Fibroblast of the aortic adventitia (primary cell): ENCODE results near the gene CRIP1. TPM values are rescaled to one million over a fixed set of nuclear protein-coding genes. Genes with fewer than 3 reads are reported as not detected.
A peak's percentile ranks its signal among the peaks of the same experiment; 100 is the strongest.

Experiments used
- DNase-seq: peaks from one replicate; pipeline ENCODE4 v3.0.0-alpha.2; 2010; ENCODE audit warnings: low read depth
- H3K4me3 ChIP-seq: 2 replicates; pipeline ENCODE4 v1.5.1; 2011; ENCODE audit warnings: low read depth, mild to moderate bottlenecking, control low read depth, low read length, moderate library complexity
- total RNA-seq: library from RNA; depleted of rRNA; stranded (reverse); fragments of >200 nt; gene quantifications from 2 replicates; pipeline ENCODE4 v1.2.3, GENCODE V29; 2012; ENCODE audit warnings: low replicate concordance
- TF ChIP-seq, protein P1 (sequence below): IDR thresholded peaks from 2 replicates; pipeline ENCODE4 v1.5.1; 2011; ENCODE audit warnings: mild to moderate bottlenecking, low read length, control low read depth, inconsistent platforms; ENCODE audit not compliant: insufficient read depth

CRIP1 gene
- total RNA-seq, 1 donor, result 9.4 TPM

DNA sequence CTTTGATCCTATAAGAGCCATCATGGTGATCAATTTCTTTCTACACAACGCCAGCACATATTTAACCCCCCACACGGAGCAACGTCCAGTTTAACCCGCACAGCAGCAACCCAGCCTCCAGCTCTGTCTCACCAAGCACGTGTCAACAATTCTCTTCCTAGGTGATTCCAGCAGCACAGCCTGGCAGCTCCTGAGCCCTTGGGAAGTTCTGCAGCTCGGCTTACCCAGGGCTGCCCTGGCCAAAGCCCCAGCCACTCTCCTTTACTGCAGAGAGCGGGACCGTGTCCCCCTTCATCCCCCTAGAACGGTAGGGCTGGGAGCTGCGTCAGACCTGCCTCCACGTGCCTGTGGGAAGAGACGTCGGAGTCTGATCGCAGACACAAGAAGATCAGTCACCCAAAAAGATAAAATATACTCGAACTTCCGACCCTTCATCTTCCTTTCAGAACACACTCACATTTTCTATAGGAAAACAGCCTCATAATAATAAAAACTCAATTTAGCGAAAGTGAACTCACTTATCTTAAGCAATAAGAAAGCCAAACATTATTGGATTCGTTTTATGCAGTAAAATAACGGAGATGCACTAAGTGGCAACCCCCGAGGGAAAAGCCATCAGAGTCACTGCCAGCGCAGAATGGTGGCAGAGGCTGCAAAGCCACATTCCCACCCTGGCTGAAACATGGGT is 47.3 kb downstream of the CRIP1 start:
- TF ChIP-seq, protein P1, sequence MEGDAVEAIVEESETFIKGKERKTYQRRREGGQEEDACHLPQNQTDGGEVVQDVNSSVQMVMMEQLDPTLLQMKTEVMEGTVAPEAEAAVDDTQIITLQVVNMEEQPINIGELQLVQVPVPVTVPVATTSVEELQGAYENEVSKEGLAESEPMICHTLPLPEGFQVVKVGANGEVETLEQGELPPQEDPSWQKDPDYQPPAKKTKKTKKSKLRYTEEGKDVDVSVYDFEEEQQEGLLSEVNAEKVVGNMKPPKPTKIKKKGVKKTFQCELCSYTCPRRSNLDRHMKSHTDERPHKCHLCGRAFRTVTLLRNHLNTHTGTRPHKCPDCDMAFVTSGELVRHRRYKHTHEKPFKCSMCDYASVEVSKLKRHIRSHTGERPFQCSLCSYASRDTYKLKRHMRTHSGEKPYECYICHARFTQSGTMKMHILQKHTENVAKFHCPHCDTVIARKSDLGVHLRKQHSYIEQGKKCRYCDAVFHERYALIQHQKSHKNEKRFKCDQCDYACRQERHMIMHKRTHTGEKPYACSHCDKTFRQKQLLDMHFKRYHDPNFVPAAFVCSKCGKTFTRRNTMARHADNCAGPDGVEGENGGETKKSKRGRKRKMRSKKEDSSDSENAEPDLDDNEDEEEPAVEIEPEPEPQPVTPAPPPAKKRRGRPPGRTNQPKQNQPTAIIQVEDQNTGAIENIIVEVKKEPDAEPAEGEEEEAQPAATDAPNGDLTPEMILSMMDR, result no peak
- no peak overlapping the region for H3K4me3 ChIP-seq
- DNase-seq, result no peak

DNA sequence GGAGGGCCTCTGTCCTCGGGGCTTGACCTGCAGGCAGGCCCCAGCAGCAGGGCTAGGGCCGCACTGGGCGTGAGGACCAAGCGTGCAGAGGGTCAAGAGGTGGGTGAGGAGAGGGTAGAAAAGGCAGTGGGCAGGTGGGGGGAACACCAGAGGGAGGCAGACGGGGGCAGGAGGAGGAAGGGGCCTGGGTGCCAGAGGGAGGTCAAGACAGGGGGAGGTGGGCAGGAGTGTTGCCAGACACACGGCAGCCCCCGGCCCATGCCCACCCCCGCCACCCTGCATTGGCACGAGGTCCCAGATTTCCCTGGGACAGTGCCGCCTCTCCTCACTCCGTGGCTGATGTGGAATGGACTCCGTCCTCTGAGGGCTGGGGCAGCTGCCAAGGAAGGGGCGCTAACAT is 47.9 kb downstream of the CRIP1 start:
- DNase-seq, result no peak
- no peak overlapping the region for H3K4me3 ChIP-seq
- TF ChIP-seq, protein P1, result no peak

DNA sequence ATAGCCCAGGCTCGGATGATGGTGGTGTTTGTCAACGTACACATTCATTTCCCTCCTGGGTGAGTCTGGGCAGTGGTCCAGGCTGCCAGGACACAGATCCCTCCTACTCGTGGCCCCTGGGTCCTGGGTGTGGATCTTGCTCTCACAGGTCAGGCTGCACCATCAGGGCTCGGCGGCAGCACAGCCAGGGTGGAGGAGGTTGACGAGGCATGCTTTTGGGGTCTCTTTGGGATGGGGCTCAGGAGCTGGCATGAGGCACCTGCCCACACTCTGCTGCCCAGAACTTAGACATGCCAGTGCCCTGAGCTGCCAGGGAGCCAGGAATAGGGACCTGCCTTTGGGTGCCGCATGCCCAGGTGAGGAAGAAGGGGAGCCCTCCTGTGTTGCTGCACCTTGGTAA is 49.4 kb downstream of the CRIP1 start:
- TF ChIP-seq, protein P1, result no peak
- no peak overlapping the region for H3K4me3 ChIP-seq
- DNase-seq, result no peak

DNA sequence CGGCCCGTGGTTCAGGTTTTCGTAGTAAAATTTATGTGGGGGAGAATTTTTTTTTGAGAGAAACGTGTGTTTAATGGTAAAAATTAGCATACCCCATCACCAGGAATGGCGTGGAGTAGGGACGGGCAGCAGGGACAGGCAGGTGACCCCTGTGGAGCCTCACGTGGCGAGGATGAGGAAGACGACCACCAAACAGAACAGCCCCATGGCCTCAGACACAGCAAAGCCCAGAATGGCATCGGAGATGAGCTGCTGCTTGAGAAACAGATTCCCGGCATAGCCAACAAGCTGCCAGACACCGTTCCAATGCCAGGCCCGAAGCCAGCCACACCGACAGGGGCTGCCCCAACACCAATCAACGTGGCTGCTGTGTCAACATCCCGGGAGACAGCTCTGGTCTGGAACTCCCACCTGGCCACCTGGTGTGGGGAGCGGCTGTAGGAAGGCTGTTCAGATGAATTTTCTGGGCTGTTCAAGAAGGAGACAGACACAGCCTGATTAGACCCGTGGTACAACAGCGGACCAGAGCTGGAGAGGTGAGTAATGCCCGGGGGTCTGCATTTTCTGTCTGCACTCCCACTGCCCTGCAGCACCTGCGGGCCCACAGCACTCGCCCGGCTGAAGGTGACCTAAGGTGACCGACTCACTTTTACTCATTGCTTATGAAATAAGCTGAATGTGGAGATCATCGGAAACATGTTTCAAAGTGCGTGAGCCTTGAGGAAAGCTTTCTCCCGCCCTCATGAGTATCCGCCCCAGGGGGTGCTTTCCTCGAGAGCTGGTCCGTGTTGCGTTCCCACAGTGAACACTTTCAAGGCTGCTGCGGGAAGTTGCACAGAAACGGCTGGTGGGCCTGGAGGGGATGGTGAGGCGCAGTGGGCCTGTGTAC is 50.2 kb downstream of the CRIP1 start:
- no peak overlapping the region for H3K4me3 ChIP-seq
- TF ChIP-seq, protein P1, result no peak
- no peak for DNase-seq

DNA sequence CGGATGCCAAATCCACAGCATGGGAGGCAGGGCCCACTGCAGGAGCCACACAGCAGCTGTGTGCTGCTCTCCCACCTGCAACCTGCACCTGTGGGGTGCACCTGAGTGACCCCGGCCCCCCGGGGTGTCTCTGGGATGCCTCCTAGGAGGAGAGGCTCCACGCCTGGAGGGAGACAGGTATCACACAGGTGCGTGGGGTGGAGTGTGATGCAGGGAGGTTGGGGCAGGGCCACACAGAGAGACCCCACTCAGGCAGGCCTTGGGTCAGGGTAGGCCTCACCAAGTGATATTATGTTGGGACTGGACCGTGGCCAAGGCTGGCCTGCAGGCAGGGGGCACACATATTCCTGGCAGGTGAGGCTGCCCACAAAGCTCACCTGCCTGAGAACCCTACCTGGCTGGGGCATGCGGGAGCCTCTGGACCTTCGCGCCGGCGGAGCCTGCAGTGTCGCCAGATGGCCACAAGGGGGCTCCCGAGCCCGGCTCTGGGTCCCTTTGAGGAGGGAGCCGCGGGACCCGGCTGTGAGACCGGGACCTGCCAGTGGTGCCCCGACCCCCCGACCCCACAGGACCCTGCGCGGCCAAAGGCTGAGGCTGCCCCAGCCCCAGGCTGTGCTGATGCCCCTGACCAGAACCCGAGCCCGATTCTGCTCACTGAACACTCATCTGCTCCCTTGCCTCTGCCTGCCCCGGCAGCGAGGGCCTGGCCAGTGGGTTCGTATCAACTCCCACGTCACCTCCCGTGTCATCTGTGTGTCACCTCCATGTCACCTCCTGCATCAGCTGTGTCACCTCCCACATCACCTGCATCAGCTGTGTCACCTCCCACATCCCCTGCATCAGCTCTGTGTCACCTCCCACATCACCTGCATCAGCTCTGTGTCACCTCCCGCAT is 51.1 kb downstream of the CRIP1 start:
- no peak overlapping the region for H3K4me3 ChIP-seq
- TF ChIP-seq, protein P1, result peak; percentile 95
- no peak for DNase-seq

Other genes with a start within 250 kb of the CRIP1 start
- 51.0 and 123 TPM in 2 replicates for gene BTBD6, start 238.4 kb upstream of the CRIP1 start, total RNA-seq
- 28.8 and 49.4 TPM in 2 replicates for gene BRF1, start 185.9 kb upstream of the CRIP1 start, total RNA-seq
- gene PACS2, start 172.1 kb upstream of the CRIP1 start, total RNA-seq, result 41.5 and 48.6 TPM in 2 replicates
- 0.27 and 1.5 TPM in 2 replicates for gene TEX22, start 88.3 kb upstream of the CRIP1 start, total RNA-seq
- 43.0 and 44.4 TPM in 2 replicates for gene MTA1, start 67.1 kb upstream of the CRIP1 start, total RNA-seq
- 32.9 and 54.3 TPM in 2 replicates for gene CRIP2, start 12.1 kb upstream of the CRIP1 start, total RNA-seq
- 8.7 and 12.6 TPM in 2 replicates for gene TEDC1, start 4.4 kb downstream of the CRIP1 start, total RNA-seq
- 4.0 and 6.7 TPM in 2 replicates for gene TMEM121, start 39.7 kb downstream of the CRIP1 start, total RNA-seq